ENCODE results near the gene KIF1C.
"Not testable (repeated sequence)": the region's sequence is repeated elsewhere in the genome, so short reads cannot be mapped to it uniquely, and the experiment has no call there.

Gene KIF1C

GRCh38 chr17:5003214-5003867 is 5.6 kb downstream of the KIF1C start:
- no peak for DNase-seq

GRCh38 chr17:5011928-5012327 is 14.2 kb downstream of the KIF1C start:
- peak; percentile 51 for DNase-seq

GRCh38 chr17:5014357-5014756 is 16.6 kb downstream of the KIF1C start:
- DNase-seq = no peak

GRCh38 chr17:5019475-5019956 is 21.8 kb downstream of the KIF1C start:
- peak; percentile 47 for DNase-seq

GRCh38 chr17:5020502-5021023 is 22.8 kb downstream of the KIF1C start:
- no peak for DNase-seq

GRCh38 chr17:5022171-5022711 is 24.5 kb downstream of the KIF1C start:
- DNase-seq = no peak

- no peak for DNase-seq
Measured at GRCh38 chr17:5023588-5024147, 25.9 kb downstream of the KIF1C start.

GRCh38 chr17:5024604-5025003 is 26.9 kb downstream of the KIF1C start:
- DNase-seq = no peak

- no peak for DNase-seq
Measured at GRCh38 chr17:5027299-5027698, 29.5 kb downstream of the KIF1C start.

- DNase-seq = no peak
Measured at GRCh38 chr17:5027916-5028315, 30.2 kb downstream of the KIF1C start.

GRCh38 chr17:5030168-5030567 is 32.4 kb downstream of the KIF1C start:
- DNase-seq = not testable (repeated sequence)

- DNase-seq = peak; percentile 93
Measured at GRCh38 chr17:5031365-5032082, 33.8 kb downstream of the KIF1C start.

- no peak for DNase-seq
Measured at GRCh38 chr17:5032865-5033264, 35.1 kb downstream of the KIF1C start.

- no peak for DNase-seq
Measured at GRCh38 chr17:5033352-5034015, 35.7 kb downstream of the KIF1C start.

GRCh38 chr17:5034063-5034462 is 36.3 kb downstream of the KIF1C start:
- DNase-seq = no peak

GRCh38 chr17:5034651-5035050 is 36.9 kb downstream of the KIF1C start:
- no peak for DNase-seq

- no peak for DNase-seq
Measured at GRCh38 chr17:5035315-5035714, 37.6 kb downstream of the KIF1C start, which contains the start of gene SLC52A1. TSS of gene SLC52A1 (minus strand) at chr17:5035426. CDS start at chr17:5034606, 820 bp downstream.

GRCh38 chr17:5042157-5043022 is 44.6 kb downstream of the KIF1C start:
- DNase-seq = peak; percentile 41

GRCh38 chr17:5043524-5043923 is 45.8 kb downstream of the KIF1C start:
- DNase-seq = no peak

GRCh38 chr17:5044630-5045029 is 46.9 kb downstream of the KIF1C start:
- no peak for DNase-seq

GRCh38 chr17:5045496-5045895 is 47.7 kb downstream of the KIF1C start:
- DNase-seq = no peak

GRCh38 chr17:5047446-5047845 is 49.7 kb downstream of the KIF1C start:
- DNase-seq = no peak
